ENCODE results near the gene PRKACA. TPM values are rescaled to one million over a fixed set of nuclear protein-coding genes. Genes with fewer than 3 reads are reported as not detected.

Gene PRKACA
- total RNA-seq, 1 experiment from 2014 or later = 56.7 TPM

DNA sequence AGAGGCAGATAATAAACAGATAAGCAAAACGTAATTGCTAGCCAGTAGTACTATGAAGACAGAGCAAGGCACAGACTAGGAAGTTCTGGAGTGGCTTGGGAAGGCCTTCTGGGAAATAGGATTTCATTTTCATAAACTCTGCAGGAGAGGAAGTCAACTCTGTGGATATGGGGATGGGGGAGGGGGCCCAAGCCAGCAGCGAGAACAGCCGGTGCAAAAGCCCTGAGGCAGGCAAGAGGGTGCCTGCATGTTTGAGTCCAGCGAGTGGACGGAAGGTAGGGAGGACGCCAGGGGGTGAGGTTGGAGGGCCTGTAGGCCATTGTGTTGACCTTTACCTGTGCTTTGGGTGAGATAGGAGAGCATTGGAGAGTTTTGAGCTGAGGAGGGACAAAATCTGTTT, 27.8 kb upstream of the PRKACA start:
- no peaks in the 10 kb centered on the region for H3K27me3 ChIP-seq (replicated peaks; ENCODE audit: insufficient read depth, low read depth, low read length, poor library complexity)

DNA sequence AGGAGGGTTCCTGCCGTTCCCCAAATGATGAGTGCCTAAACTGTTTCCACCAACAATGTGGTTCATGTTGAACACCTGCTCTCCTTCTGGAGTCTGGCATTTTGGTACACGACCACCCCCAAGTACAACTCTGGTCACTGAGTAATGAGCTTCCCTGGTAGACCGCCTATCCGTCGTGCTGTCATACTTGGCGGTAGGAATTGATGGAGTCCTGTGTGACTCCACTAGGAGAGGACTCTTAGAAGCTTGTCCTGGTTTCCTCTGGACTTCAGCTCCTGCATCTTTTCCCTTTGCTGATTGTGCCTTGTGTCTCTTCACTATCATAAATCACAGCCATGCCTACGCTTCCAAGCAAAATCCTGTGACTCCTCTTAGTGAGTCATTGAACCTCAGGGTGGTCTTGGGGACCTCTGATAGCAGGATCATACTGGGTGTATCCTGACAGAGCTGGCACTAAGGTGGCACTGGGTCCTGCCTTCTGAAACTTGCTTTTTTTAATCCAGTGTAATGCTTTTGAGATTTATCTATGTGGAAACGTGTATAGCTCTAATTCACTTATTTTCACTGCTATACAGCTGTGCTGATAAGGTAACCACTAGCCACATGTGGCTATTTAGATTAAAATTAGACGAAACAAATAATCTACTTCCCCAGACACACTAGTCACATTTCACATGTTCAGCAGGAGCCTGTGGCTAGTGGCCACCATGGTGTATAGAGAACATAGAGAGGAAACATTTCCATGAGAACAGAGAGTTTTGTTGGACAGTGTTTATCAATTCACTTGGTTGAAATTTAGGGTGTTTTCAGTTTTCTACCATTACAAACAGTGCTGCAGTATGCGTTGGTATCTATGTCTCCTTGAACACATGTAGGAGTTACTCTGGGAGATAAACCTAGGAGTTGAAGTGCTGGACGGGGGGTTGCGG, 25.0 kb upstream of the PRKACA start:
- CTCF ChIA-PET = interaction anchor here (0.6 kb wide), 1 partner anchor 25 kb away, joined by 5 read pairs; no protein-coding TSS in a partner anchor
- peaks cover 4% of the 10 kb centered on the region for H3K36me3 ChIP-seq (ENCODE audit: insufficient read depth, low read length, poor library complexity, severe bottlenecking)
- H3K4me1 ChIP-seq (ENCODE audit: insufficient read depth, low read length, poor library complexity, severe bottlenecking) = peaks cover 18% of the 10 kb centered on the region
- H3K27me3 ChIP-seq (replicated peaks; ENCODE audit: insufficient read depth, low read depth, low read length, poor library complexity) = no peaks in the 10 kb centered on the region
- H3K4me3 ChIP-seq (ENCODE audit: low read depth, low read length, poor library complexity, severe bottlenecking) = no peak overlapping the region
- POLR2A ChIA-PET (ENCODE audit: low non-redundant PET) = no interaction called here
- no peaks in the 10 kb centered on the region for H3K9me3 ChIP-seq (ENCODE audit: low read depth, low read length, poor library complexity, severe bottlenecking)
- no peak overlapping the region for H3K27ac ChIP-seq (ENCODE audit: low read depth, low read length, poor library complexity, severe bottlenecking)
- TF ChIP-seq EZH2 (IDR thresholded peaks at IDR 0.05; ENCODE audit: borderline replicate concordance, low read depth, low read length, poor library complexity, severe bottlenecking) = no peak
- TF ChIP-seq, protein P1, sequence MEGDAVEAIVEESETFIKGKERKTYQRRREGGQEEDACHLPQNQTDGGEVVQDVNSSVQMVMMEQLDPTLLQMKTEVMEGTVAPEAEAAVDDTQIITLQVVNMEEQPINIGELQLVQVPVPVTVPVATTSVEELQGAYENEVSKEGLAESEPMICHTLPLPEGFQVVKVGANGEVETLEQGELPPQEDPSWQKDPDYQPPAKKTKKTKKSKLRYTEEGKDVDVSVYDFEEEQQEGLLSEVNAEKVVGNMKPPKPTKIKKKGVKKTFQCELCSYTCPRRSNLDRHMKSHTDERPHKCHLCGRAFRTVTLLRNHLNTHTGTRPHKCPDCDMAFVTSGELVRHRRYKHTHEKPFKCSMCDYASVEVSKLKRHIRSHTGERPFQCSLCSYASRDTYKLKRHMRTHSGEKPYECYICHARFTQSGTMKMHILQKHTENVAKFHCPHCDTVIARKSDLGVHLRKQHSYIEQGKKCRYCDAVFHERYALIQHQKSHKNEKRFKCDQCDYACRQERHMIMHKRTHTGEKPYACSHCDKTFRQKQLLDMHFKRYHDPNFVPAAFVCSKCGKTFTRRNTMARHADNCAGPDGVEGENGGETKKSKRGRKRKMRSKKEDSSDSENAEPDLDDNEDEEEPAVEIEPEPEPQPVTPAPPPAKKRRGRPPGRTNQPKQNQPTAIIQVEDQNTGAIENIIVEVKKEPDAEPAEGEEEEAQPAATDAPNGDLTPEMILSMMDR (conservative IDR thresholded peaks at IDR 0.05; ENCODE audit: low read depth, low read length) = no peak
- no TSS peak for BruUV-seq (replicated peaks)
- intact Hi-C loops (cut with micrococcal nuclease; ENCODE audit: unreplicated experiment) = no loop called here
- no peak for DNase-seq (ENCODE audit: low spot score)

More for the DNA sequence above, 27.8 kb upstream of the PRKACA start:
- DNase-seq (ENCODE audit: low spot score) = no peak
- no peaks in the 10 kb centered on the region for H3K36me3 ChIP-seq (ENCODE audit: insufficient read depth, low read length, poor library complexity, severe bottlenecking)
- H3K9me3 ChIP-seq (ENCODE audit: low read depth, low read length, poor library complexity, severe bottlenecking) = no peaks in the 10 kb centered on the region
- BruUV-seq (replicated peaks) = no TSS peak
- peaks cover 33% of the 10 kb centered on the region for H3K4me1 ChIP-seq (ENCODE audit: insufficient read depth, low read length, poor library complexity, severe bottlenecking)
- no peak overlapping the region for H3K4me3 ChIP-seq (ENCODE audit: low read depth, low read length, poor library complexity, severe bottlenecking)
- TF ChIP-seq, protein P1 (conservative IDR thresholded peaks at IDR 0.05; ENCODE audit: low read depth, low read length) = no peak
- no peak for TF ChIP-seq EZH2 (IDR thresholded peaks at IDR 0.05; ENCODE audit: borderline replicate concordance, low read depth, low read length, poor library complexity, severe bottlenecking)
- intact Hi-C loops (cut with micrococcal nuclease; ENCODE audit: unreplicated experiment) = no loop called here
- CTCF ChIA-PET = interaction anchor here (0.6 to 0.7 kb wide), 2 partner anchors 9 to 1388 kb away, joined by 3 to 4 read pairs; partner anchors contain the start of gene ASF1B
- peak overlapping the region; percentile 59 for H3K27ac ChIP-seq (ENCODE audit: low read depth, low read length, poor library complexity, severe bottlenecking)
- POLR2A ChIA-PET (ENCODE audit: low non-redundant PET) = no interaction called here

DNA sequence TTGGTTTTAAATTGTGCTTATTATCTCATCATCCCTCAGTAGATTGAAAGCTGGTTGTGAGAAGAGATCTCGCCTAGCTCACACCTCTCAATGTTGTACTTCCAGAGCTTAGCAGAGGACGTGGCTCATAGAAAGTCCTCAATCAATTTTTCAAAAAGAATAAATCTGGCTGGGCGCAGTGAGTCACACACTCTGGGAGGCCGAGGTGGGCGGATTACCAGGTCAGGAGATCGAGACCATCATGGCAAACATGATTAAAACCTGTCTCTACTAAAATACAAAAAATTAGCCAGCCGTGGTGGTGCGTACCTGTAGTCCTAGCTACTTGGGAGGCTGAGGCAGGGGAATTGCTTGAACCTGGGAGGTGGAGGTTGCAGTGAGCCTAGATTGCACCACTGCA, 23.5 kb upstream of the PRKACA start:
- H3K4me1 ChIP-seq (ENCODE audit: insufficient read depth, low read length, poor library complexity, severe bottlenecking) = peaks cover 9% of the 10 kb centered on the region
- POLR2A ChIA-PET (ENCODE audit: low non-redundant PET) = no interaction called here
- H3K4me3 ChIP-seq (ENCODE audit: low read depth, low read length, poor library complexity, severe bottlenecking) = no peak overlapping the region
- H3K9me3 ChIP-seq (ENCODE audit: low read depth, low read length, poor library complexity, severe bottlenecking) = no peaks in the 10 kb centered on the region
- BruUV-seq (replicated peaks) = no TSS peak
- no peaks in the 10 kb centered on the region for H3K27me3 ChIP-seq (replicated peaks; ENCODE audit: insufficient read depth, low read depth, low read length, poor library complexity)
- no peak overlapping the region for H3K27ac ChIP-seq (ENCODE audit: low read depth, low read length, poor library complexity, severe bottlenecking)
- no peak for DNase-seq (ENCODE audit: low spot score)
- TF ChIP-seq, protein P1 (conservative IDR thresholded peaks at IDR 0.05; ENCODE audit: low read depth, low read length) = no peak
- no peak for TF ChIP-seq EZH2 (IDR thresholded peaks at IDR 0.05; ENCODE audit: borderline replicate concordance, low read depth, low read length, poor library complexity, severe bottlenecking)
- peaks cover 4% of the 10 kb centered on the region for H3K36me3 ChIP-seq (ENCODE audit: insufficient read depth, low read length, poor library complexity, severe bottlenecking)
- intact Hi-C loops (cut with micrococcal nuclease; ENCODE audit: unreplicated experiment) = no loop called here
- CTCF ChIA-PET = no interaction called here

Measured in A673 (cell line).